Left cardiac atrium (tissue), 4 donors: Measurements from ENCODE around the gene NOL4L. TPM values are rescaled to one million over a fixed set of nuclear protein-coding genes. Genes with fewer than 3 reads are reported as not detected.

Experiments
- ATAC-seq, 2 donors: fragments of 200-7000 bp; cut with Tn5 transposase; one replicate each; pipeline ENCODE4 v1.9.1; 2020; ENCODE audit warnings: mild to moderate bottlenecking in 2 of 2, moderate library complexity in 2 of 2
- DNase-seq: peaks from one replicate; pipeline ENCODE4 v3.0.0-alpha.2; 2020
- intact Hi-C, 2 donors: fragments of 100-400 bp; cut with DNase I; formaldehyde crosslinking; loops; one replicate each; pipeline versions ENCODE4 v1.14.1 to v1.15.1; 2022 to 2023
- total RNA-seq, 2 donors: library from RNA; stranded (reverse); fragmentation: NEBNext Ultra II Directional; extraction: Animal tissue kit (Norgen Biotek cat#: 25700); gene quantifications; one replicate each; pipeline ENCODE4 v1.2.1, GENCODE V29; 2021
- donor health status: DM: no; HTN: yes; CAD: no.
- donor health status: DM: no; HTN: yes; CAD: no; lungs with severe emphysema.
- donor health status: DM: yes; HTN: yes; CAD: no.
- donor health status: Dilated cardiomyopathy.

NOL4L gene
- total RNA-seq, 2 donors from 2014 or later = 8.5 to 9.7 TPM

DNA sequence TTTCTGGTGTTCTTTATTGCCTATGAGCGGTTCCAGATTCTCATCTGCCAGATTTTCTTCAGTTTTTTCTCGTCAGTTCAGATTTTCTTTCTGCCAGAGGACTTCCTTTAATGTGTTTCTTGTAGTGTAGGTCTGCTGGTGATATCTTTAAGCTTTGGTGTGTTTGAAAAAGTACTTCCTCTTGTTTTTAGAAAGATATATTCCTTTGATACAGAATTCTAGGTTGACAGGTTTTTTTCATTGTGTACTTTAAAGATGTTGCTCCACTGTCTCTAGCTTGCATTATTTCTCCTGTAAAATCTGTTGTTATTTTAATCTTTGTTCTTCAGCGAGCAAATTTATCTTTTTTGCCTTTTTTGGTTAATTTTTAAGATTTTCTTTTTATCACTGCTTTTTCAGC lies 190.1 kb downstream of the NOL4L start:
- intact Hi-C loops = no loop called here
- ATAC-seq = no peak

More for the DNA sequence above, 190.1 kb downstream of the NOL4L start:
- no peak for DNase-seq

Other genes starting within 250 kb of the NOL4L start
- 10 to 100 TPM; 32.1 to 49.0 TPM for gene ASXL1, start 227.0 kb downstream of the NOL4L start, total RNA-seq
- gene C20orf203, start 88.6 kb upstream of the NOL4L start, total RNA-seq = not detected
- gene COMMD7, start 158.1 kb upstream of the NOL4L start, total RNA-seq = 10 to 100 TPM; 38.1 to 38.9 TPM
- gene DNMT3B, start 177.1 kb upstream of the NOL4L start, total RNA-seq = under 1 TPM; 0.44 to 0.65 TPM
- gene MAPRE1, start 234.6 kb upstream of the NOL4L start, total RNA-seq = 10 to 100 TPM; 76.8 to 93.2 TPM